Stomach smooth muscle (tissue), 2 donors: ENCODE measurements around the gene WWC1.
"Not testable (repeated sequence)": the region's sequence is repeated elsewhere in the genome, so short reads cannot be mapped to it uniquely, and the experiment has no call there.

Experiments
- H3K27ac ChIP-seq: one replicate; pipeline ENCODE4 v1.7.0; 2013; ENCODE audit warnings: mild to moderate bottlenecking, low read length, inconsistent platforms
- H3K27me3 ChIP-seq, 2 donors: one replicate each; pipeline ENCODE4 v1.7.0; 2013; ENCODE audit warnings: low read length in 2 of 2; ENCODE audit not compliant: insufficient read depth in 2 of 2, control insufficient read depth in 1 of 2
- H3K36me3 ChIP-seq, 2 donors: one replicate each; pipeline ENCODE4 v1.7.0; 2013; ENCODE audit warnings: low read length in 2 of 2; ENCODE audit not compliant: control insufficient read depth in 2 of 2, insufficient read depth in 2 of 2
- H3K4me1 ChIP-seq: one replicate; pipeline ENCODE4 v1.7.0; 2013; ENCODE audit warnings: low read length; ENCODE audit not compliant: control insufficient read depth, insufficient read depth
- H3K4me3 ChIP-seq, 2 donors: one replicate each; pipeline ENCODE4 v1.7.0; 2013; ENCODE audit warnings: low read length in 2 of 2
- H3K9ac ChIP-seq, 2 donors: one replicate each; pipeline ENCODE4 v1.7.0; 2013; ENCODE audit warnings: low read length in 2 of 2, mild to moderate bottlenecking in 1 of 2
- H3K9me3 ChIP-seq, 2 donors: one replicate each; pipeline ENCODE4 v1.7.0; 2013; ENCODE audit warnings: low read length in 2 of 2; ENCODE audit not compliant: control insufficient read depth in 2 of 2
- donor health status: healthy.
- donor health status: Pancreatic carcinoma.

Gene WWC1

GRCh38 chr5:168426007-168426863 lies 134.8 kb downstream of the WWC1 start:
- Histone ChIP-seq H3K27me3 (no peaks in the 10 kb centered on the region), H3K36me3 (no peaks in the 10 kb centered on the region), H3K4me1 (no peaks in the 10 kb centered on the region), H3K9me3 (no peaks in the 10 kb centered on the region), H3K27ac (no peak overlapping the region), H3K4me3 (no peak overlapping the region), H3K9ac (no peak overlapping the region)

GRCh38 chr5:168426864-168427172 lies 135.4 kb downstream of the WWC1 start:
- Histone ChIP-seq H3K4me3 (no peak overlapping the region), H3K9ac (no peak overlapping the region), H3K27me3 (no peaks in the 10 kb centered on the region), H3K9me3 (no peaks in the 10 kb centered on the region), H3K36me3 (no peaks in the 10 kb centered on the region), H3K4me1 (no peaks in the 10 kb centered on the region), H3K27ac (no peak overlapping the region)

GRCh38 chr5:168427224-168427623 lies 135.8 kb downstream of the WWC1 start:
- Histone ChIP-seq H3K9ac (no peak overlapping the region), H3K9me3 (no peaks in the 10 kb centered on the region), H3K4me3 (no peak overlapping the region), H3K27ac (no peak overlapping the region), H3K4me1 (no peaks in the 10 kb centered on the region), H3K27me3 (no peaks in the 10 kb centered on the region), H3K36me3 (no peaks in the 10 kb centered on the region)

- Histone ChIP-seq H3K4me3 (no peak overlapping the region), H3K27ac (no peak overlapping the region), H3K4me1 (no peaks in the 10 kb centered on the region), H3K9ac (no peak overlapping the region), H3K9me3 (no peaks in the 10 kb centered on the region), H3K36me3 (no peaks in the 10 kb centered on the region), H3K27me3 (no peaks in the 10 kb centered on the region)
These were observed 137.1 kb downstream of the WWC1 start for GRCh38 chr5:168428552-168428951.

GRCh38 chr5:168430296-168430695 lies 138.9 kb downstream of the WWC1 start:
- no peaks in the 10 kb centered on the region for H3K4me1 ChIP-seq
- no peak overlapping the region for H3K9ac ChIP-seq
- no peaks in the 10 kb centered on the region for H3K27me3 ChIP-seq
- no peaks in the 10 kb centered on the region for H3K36me3 ChIP-seq
- H3K27ac ChIP-seq, result no peak overlapping the region
- no peak overlapping the region for H3K4me3 ChIP-seq
- no peaks in the 10 kb centered on the region for H3K9me3 ChIP-seq

GRCh38 chr5:168432903-168433302 lies 141.5 kb downstream of the WWC1 start:
- Histone ChIP-seq H3K4me1 (no peaks in the 10 kb centered on the region), H3K27me3 (no peaks in the 10 kb centered on the region), H3K4me3 (no peak overlapping the region), H3K9ac (no peak overlapping the region), H3K27ac (no peak overlapping the region), H3K9me3 (no peaks in the 10 kb centered on the region), H3K36me3 (no peaks in the 10 kb centered on the region)

GRCh38 chr5:168434001-168434400 lies 142.6 kb downstream of the WWC1 start:
- Histone ChIP-seq H3K9ac (no peak overlapping the region), H3K4me1 (no peaks in the 10 kb centered on the region), H3K27ac (no peak overlapping the region), H3K4me3 (no peak overlapping the region), H3K9me3 (no peaks in the 10 kb centered on the region), H3K36me3 (no peaks in the 10 kb centered on the region), H3K27me3 (no peaks in the 10 kb centered on the region)

- no peak overlapping the region for H3K9ac ChIP-seq
- H3K4me3 ChIP-seq, result no peak overlapping the region
- H3K9me3 ChIP-seq, result no peaks in the 10 kb centered on the region
- no peaks in the 10 kb centered on the region for H3K36me3 ChIP-seq
- H3K27me3 ChIP-seq, result no peaks in the 10 kb centered on the region
- H3K27ac ChIP-seq, result no peak overlapping the region
- H3K4me1 ChIP-seq, result no peaks in the 10 kb centered on the region
These were observed 143.4 kb downstream of the WWC1 start for GRCh38 chr5:168434746-168435321.

- not testable (repeated sequence) for H3K4me3 ChIP-seq, H3K4me1 ChIP-seq, H3K27ac ChIP-seq, H3K36me3 ChIP-seq, H3K27me3 ChIP-seq, H3K9ac ChIP-seq, H3K9me3 ChIP-seq
These were observed 143.9 kb downstream of the WWC1 start for GRCh38 chr5:168435340-168435739.

GRCh38 chr5:168438349-168438748 lies 146.9 kb downstream of the WWC1 start:
- Histone ChIP-seq H3K27me3 (no peaks in the 10 kb centered on the region), H3K4me3 (no peak overlapping the region), H3K4me1 (no peaks in the 10 kb centered on the region), H3K9ac (no peak overlapping the region), H3K36me3 (no peaks in the 10 kb centered on the region), H3K9me3 (no peaks in the 10 kb centered on the region), H3K27ac (no peak overlapping the region)

GRCh38 chr5:168443533-168443932 lies 152.1 kb downstream of the WWC1 start:
- no peak overlapping the region for H3K27ac ChIP-seq
- H3K4me1 ChIP-seq, result no peaks in the 10 kb centered on the region
- H3K9me3 ChIP-seq, result no peaks in the 10 kb centered on the region
- no peak overlapping the region for H3K9ac ChIP-seq
- no peaks in the 10 kb centered on the region for H3K27me3 ChIP-seq
- H3K36me3 ChIP-seq, result no peaks in the 10 kb centered on the region
- H3K4me3 ChIP-seq, result no peak overlapping the region
